Peyer's patch (tissue), 4 donors: ENCODE data around the gene SLC12A6.

ENCODE experiments used
- CTCF ChIP-seq, 6 experiments: fragments of 450-650 bp in 4 of 6; fragments of 200-600 bp in 2 of 6; sonication (generic) in 1 of 6; IDR thresholded peaks; one replicate each; pipeline ENCODE4 v1.5.1; 2017 to 2019; ENCODE audit warnings: antibody characterized with exemption in 6 of 6, mild to moderate bottlenecking in 3 of 6, moderate library complexity in 1 of 6
- POLR2A ChIP-seq, 2 donors: fragments of 450-650 bp; IDR thresholded peaks; one replicate each; pipeline ENCODE4 v1.5.1; 2017; ENCODE audit warnings: antibody characterized with exemption in 2 of 2, mild to moderate bottlenecking in 2 of 2, moderate library complexity in 2 of 2

GRCh38 chr15:34292621-34293020 lies 45.0 kb downstream of the SLC12A6 start:
- TF ChIP-seq POLR2A (IDR thresholded peaks at IDR 0.05) = no peak
- TF ChIP-seq CTCF (IDR thresholded peaks at IDR 0.05) = no peak
